Measurements from ENCODE around the gene MDM2.

The MDM2 gene

GRCh38 chr12:68807576-68808387 lies at the start of gene MDM2:
MDM2 (plus strand) TSS chr12:68808177; CDS start chr12:68808478, 301 bp downstream.
- Histone ChIP-seq H3K27ac (ENCODE audit: low read depth in 2 of 2, low read length in 2 of 2) (peak within 1 kb of the TSS; percentile 99), H3K9ac (ENCODE audit: low read depth in 1 of 2, low read length in 2 of 2) (peak within 1 kb of the TSS; percentile 98 to 100), H3K4me1 (ENCODE audit: control insufficient read depth in 2 of 2, insufficient read depth in 2 of 2, low read length in 2 of 2) (peaks cover 3 to 8% of the 10 kb centered on the region in 2 donors), H3K4me3 (ENCODE audit: low read length in 2 of 2) (peak within 1 kb of the TSS; percentile 91 to 97), H3K9me3 (ENCODE audit: control insufficient read depth in 2 of 2, low read length in 2 of 2) (no peaks in the 10 kb centered on the region), H3K27me3 (ENCODE audit: control insufficient read depth in 2 of 2, insufficient read depth in 2 of 2, low read length in 2 of 2) (no peaks in the 10 kb centered on the region), H3K36me3 (ENCODE audit: control insufficient read depth in 2 of 2, insufficient read depth in 2 of 2, low read length in 2 of 2) (peaks cover 5 to 6% of the 10 kb centered on the region in 2 donors)

GRCh38 chr12:68759852-68760251 lies 48.1 kb upstream of the MDM2 start:
- H3K36me3 ChIP-seq (ENCODE audit: control insufficient read depth in 2 of 2, insufficient read depth in 2 of 2, low read length in 2 of 2) = peaks cover 7 to 25% of the 10 kb centered on the region in 2 donors
- no peaks in the 10 kb centered on the region for H3K27me3 ChIP-seq (ENCODE audit: control insufficient read depth in 2 of 2, insufficient read depth in 2 of 2, low read length in 2 of 2)
- no peak overlapping the region for H3K4me3 ChIP-seq (ENCODE audit: low read length in 2 of 2)
- no peaks in the 10 kb centered on the region for H3K9me3 ChIP-seq (ENCODE audit: control insufficient read depth in 2 of 2, low read length in 2 of 2)
- H3K9ac ChIP-seq (ENCODE audit: low read depth in 1 of 2, low read length in 2 of 2) = no peak overlapping the region
- no peaks in the 10 kb centered on the region for H3K4me1 ChIP-seq (ENCODE audit: control insufficient read depth in 2 of 2, insufficient read depth in 2 of 2, low read length in 2 of 2)
- no peak overlapping the region for H3K27ac ChIP-seq (ENCODE audit: low read depth in 2 of 2, low read length in 2 of 2)

GRCh38 chr12:68760806-68761441 lies 47.1 kb upstream of the MDM2 start:
- Histone ChIP-seq H3K36me3 (ENCODE audit: control insufficient read depth in 2 of 2, insufficient read depth in 2 of 2, low read length in 2 of 2) (peaks cover 3 to 15% of the 10 kb centered on the region in 2 donors), H3K9me3 (ENCODE audit: control insufficient read depth in 2 of 2, low read length in 2 of 2) (no peaks in the 10 kb centered on the region), H3K27me3 (ENCODE audit: control insufficient read depth in 2 of 2, insufficient read depth in 2 of 2, low read length in 2 of 2) (no peaks in the 10 kb centered on the region), H3K4me1 (ENCODE audit: control insufficient read depth in 2 of 2, insufficient read depth in 2 of 2, low read length in 2 of 2) (no peaks in the 10 kb centered on the region), H3K9ac (ENCODE audit: low read depth in 1 of 2, low read length in 2 of 2) (no peak overlapping the region), H3K4me3 (ENCODE audit: low read length in 2 of 2) (no peak overlapping the region), H3K27ac (ENCODE audit: low read depth in 2 of 2, low read length in 2 of 2) (no peak overlapping the region)

GRCh38 chr12:68761442-68761812 lies 46.5 kb upstream of the MDM2 start:
- H3K9me3 ChIP-seq (ENCODE audit: control insufficient read depth in 2 of 2, low read length in 2 of 2) = no peaks in the 10 kb centered on the region
- H3K27ac ChIP-seq (ENCODE audit: low read depth in 2 of 2, low read length in 2 of 2) = no peak overlapping the region
- no peak overlapping the region for H3K4me3 ChIP-seq (ENCODE audit: low read length in 2 of 2)
- H3K36me3 ChIP-seq (ENCODE audit: control insufficient read depth in 2 of 2, insufficient read depth in 2 of 2, low read length in 2 of 2) = peaks cover 3 to 15% of the 10 kb centered on the region in 2 donors
- no peak overlapping the region for H3K9ac ChIP-seq (ENCODE audit: low read depth in 1 of 2, low read length in 2 of 2)
- no peaks in the 10 kb centered on the region for H3K27me3 ChIP-seq (ENCODE audit: control insufficient read depth in 2 of 2, insufficient read depth in 2 of 2, low read length in 2 of 2)
- no peaks in the 10 kb centered on the region for H3K4me1 ChIP-seq (ENCODE audit: control insufficient read depth in 2 of 2, insufficient read depth in 2 of 2, low read length in 2 of 2)

- H3K27ac ChIP-seq (ENCODE audit: low read depth in 2 of 2, low read length in 2 of 2) = no peak overlapping the region
- H3K36me3 ChIP-seq (ENCODE audit: control insufficient read depth in 2 of 2, insufficient read depth in 2 of 2, low read length in 2 of 2) = peaks cover 3 to 18% of the 10 kb centered on the region in 2 donors
- H3K27me3 ChIP-seq (ENCODE audit: control insufficient read depth in 2 of 2, insufficient read depth in 2 of 2, low read length in 2 of 2) = no peaks in the 10 kb centered on the region
Measured at GRCh38 chr12:68761901-68762630, 45.9 kb upstream of the MDM2 start.

GRCh38 chr12:68762691-68763090 lies 45.3 kb upstream of the MDM2 start:
- no peaks in the 10 kb centered on the region for H3K9me3 ChIP-seq (ENCODE audit: control insufficient read depth in 2 of 2, low read length in 2 of 2)
- H3K36me3 ChIP-seq (ENCODE audit: control insufficient read depth in 2 of 2, insufficient read depth in 2 of 2, low read length in 2 of 2) = peaks cover 3 to 16% of the 10 kb centered on the region in 2 donors

More at GRCh38 chr12:68761901-68762630, 45.9 kb upstream of the MDM2 start:
- no peaks in the 10 kb centered on the region for H3K4me1 ChIP-seq (ENCODE audit: control insufficient read depth in 2 of 2, insufficient read depth in 2 of 2, low read length in 2 of 2)
- H3K9me3 ChIP-seq (ENCODE audit: control insufficient read depth in 2 of 2, low read length in 2 of 2) = no peaks in the 10 kb centered on the region
- H3K9ac ChIP-seq (ENCODE audit: low read depth in 1 of 2, low read length in 2 of 2) = no peak overlapping the region
- H3K4me3 ChIP-seq (ENCODE audit: low read length in 2 of 2) = no peak overlapping the region

GRCh38 chr12:68765696-68766095 lies 42.3 kb upstream of the MDM2 start:
- Histone ChIP-seq H3K9me3 (ENCODE audit: control insufficient read depth in 2 of 2, low read length in 2 of 2) (no peaks in the 10 kb centered on the region), H3K4me3 (ENCODE audit: low read length in 2 of 2) (no peak overlapping the region), H3K36me3 (ENCODE audit: control insufficient read depth in 2 of 2, insufficient read depth in 2 of 2, low read length in 2 of 2) (peaks cover 3 to 16% of the 10 kb centered on the region in 2 donors), H3K9ac (ENCODE audit: low read depth in 1 of 2, low read length in 2 of 2) (no peak overlapping the region), H3K27me3 (ENCODE audit: control insufficient read depth in 2 of 2, insufficient read depth in 2 of 2, low read length in 2 of 2) (no peaks in the 10 kb centered on the region), H3K27ac (ENCODE audit: low read depth in 2 of 2, low read length in 2 of 2) (no peak overlapping the region), H3K4me1 (ENCODE audit: control insufficient read depth in 2 of 2, insufficient read depth in 2 of 2, low read length in 2 of 2) (no peaks in the 10 kb centered on the region)

More at GRCh38 chr12:68762691-68763090, 45.3 kb upstream of the MDM2 start:
- Histone ChIP-seq H3K27ac (ENCODE audit: low read depth in 2 of 2, low read length in 2 of 2) (no peak overlapping the region), H3K4me3 (ENCODE audit: low read length in 2 of 2) (no peak overlapping the region), H3K27me3 (ENCODE audit: control insufficient read depth in 2 of 2, insufficient read depth in 2 of 2, low read length in 2 of 2) (no peaks in the 10 kb centered on the region), H3K4me1 (ENCODE audit: control insufficient read depth in 2 of 2, insufficient read depth in 2 of 2, low read length in 2 of 2) (no peaks in the 10 kb centered on the region), H3K9ac (ENCODE audit: low read depth in 1 of 2, low read length in 2 of 2) (no peak overlapping the region)

- Histone ChIP-seq H3K9ac (ENCODE audit: low read depth in 1 of 2, low read length in 2 of 2) (no peak overlapping the region), H3K27me3 (ENCODE audit: control insufficient read depth in 2 of 2, insufficient read depth in 2 of 2, low read length in 2 of 2) (no peaks in the 10 kb centered on the region), H3K4me3 (ENCODE audit: low read length in 2 of 2) (no peak overlapping the region), H3K9me3 (ENCODE audit: control insufficient read depth in 2 of 2, low read length in 2 of 2) (no peaks in the 10 kb centered on the region), H3K27ac (ENCODE audit: low read depth in 2 of 2, low read length in 2 of 2) (no peak overlapping the region), H3K36me3 (ENCODE audit: control insufficient read depth in 2 of 2, insufficient read depth in 2 of 2, low read length in 2 of 2) (peaks cover 0 to 8% of the 10 kb centered on the region in 2 donors), H3K4me1 (ENCODE audit: control insufficient read depth in 2 of 2, insufficient read depth in 2 of 2, low read length in 2 of 2) (no peaks in the 10 kb centered on the region)
Measured at GRCh38 chr12:68766646-68767045, 41.3 kb upstream of the MDM2 start.

GRCh38 chr12:68767191-68767590 lies 40.8 kb upstream of the MDM2 start:
- no peaks in the 10 kb centered on the region for H3K27me3 ChIP-seq (ENCODE audit: control insufficient read depth in 2 of 2, insufficient read depth in 2 of 2, low read length in 2 of 2)

More at GRCh38 chr12:68767191-68767590, 40.8 kb upstream of the MDM2 start:
- Histone ChIP-seq H3K36me3 (ENCODE audit: control insufficient read depth in 2 of 2, insufficient read depth in 2 of 2, low read length in 2 of 2) (peaks cover 0 to 6% of the 10 kb centered on the region in 2 donors), H3K9ac (ENCODE audit: low read depth in 1 of 2, low read length in 2 of 2) (no peak overlapping the region), H3K4me1 (ENCODE audit: control insufficient read depth in 2 of 2, insufficient read depth in 2 of 2, low read length in 2 of 2) (no peaks in the 10 kb centered on the region), H3K9me3 (ENCODE audit: control insufficient read depth in 2 of 2, low read length in 2 of 2) (no peaks in the 10 kb centered on the region), H3K4me3 (ENCODE audit: low read length in 2 of 2) (no peak overlapping the region), H3K27ac (ENCODE audit: low read depth in 2 of 2, low read length in 2 of 2) (no peak overlapping the region)

Measured in mucosa of rectum (tissue), 2 donors.